Measurements from ENCODE around the gene PRKAG2.
A peak's percentile ranks its signal among the peaks of the same experiment; 100 is the strongest.

PRKAG2 gene

GRCh38 chr7:151642746-151643145 is 234.2 kb downstream of the PRKAG2 start:
- no peak for TF ChIP-seq CTCF (IDR thresholded peaks at IDR 0.05; ENCODE audit: insufficient read depth, low read depth, low read length, missing control alignments)

GRCh38 chr7:151641587-151641986 is 235.3 kb downstream of the PRKAG2 start:
- DNase-seq (ENCODE audit: low read depth), result no peak
- H3K4me3 ChIP-seq (ENCODE audit: low read depth, low read length), result no peak overlapping the region
- no peak for TF ChIP-seq CTCF (IDR thresholded peaks at IDR 0.05; ENCODE audit: insufficient read depth, low read depth, low read length, missing control alignments)

More at GRCh38 chr7:151642746-151643145, 234.2 kb downstream of the PRKAG2 start:
- no peak overlapping the region for H3K4me3 ChIP-seq (ENCODE audit: low read depth, low read length)
- no peak for DNase-seq (ENCODE audit: low read depth)

- TF ChIP-seq CTCF (IDR thresholded peaks at IDR 0.05; ENCODE audit: insufficient read depth, low read depth, low read length, missing control alignments), result no peak
Measured at GRCh38 chr7:151637781-151638261, 239.1 kb downstream of the PRKAG2 start.

GRCh38 chr7:151634643-151635042 is 242.3 kb downstream of the PRKAG2 start:
- no peak overlapping the region for H3K4me3 ChIP-seq (ENCODE audit: low read depth, low read length)
- DNase-seq (ENCODE audit: low read depth), result no peak
- no peak for TF ChIP-seq CTCF (IDR thresholded peaks at IDR 0.05; ENCODE audit: insufficient read depth, low read depth, low read length, missing control alignments)

More at GRCh38 chr7:151637781-151638261, 239.1 kb downstream of the PRKAG2 start:
- no peak for DNase-seq (ENCODE audit: low read depth)
- H3K4me3 ChIP-seq (ENCODE audit: low read depth, low read length), result no peak overlapping the region

GRCh38 chr7:151633516-151633812 is 243.5 kb downstream of the PRKAG2 start:
- no peak for TF ChIP-seq CTCF (IDR thresholded peaks at IDR 0.05; ENCODE audit: insufficient read depth, low read depth, low read length, missing control alignments)
- H3K4me3 ChIP-seq (ENCODE audit: low read depth, low read length), result no peak overlapping the region
- DNase-seq (ENCODE audit: low read depth), result no peak

- TF ChIP-seq CTCF (IDR thresholded peaks at IDR 0.05; ENCODE audit: insufficient read depth, low read depth, low read length, missing control alignments), result no peak
- H3K4me3 ChIP-seq (ENCODE audit: low read depth, low read length), result peak overlapping the region; percentile 34
- peak; percentile 88 for DNase-seq (ENCODE audit: low read depth)
Measured at GRCh38 chr7:151632750-151633515, 244.0 kb downstream of the PRKAG2 start.
